HCT116 (cell line): Measurements from ENCODE around the gene LPAR1. TPM values are rescaled to one million over a fixed set of nuclear protein-coding genes. Genes with fewer than 3 reads are reported as not detected.

Source experiments
- ATAC-seq: fragments of 200-7000 bp; cut with Tn5 transposase; 2 replicates; pipeline ENCODE4 v1.9.1; 2020; ENCODE audit warnings: mild to moderate bottlenecking, moderate library complexity
- BruUV-seq: library from RNA; stranded (reverse); fragments of 400-500 nt; replicated peaks from 2 replicates; lab custom pipeline; 2021; lab: Mats Ljungman, UMichigan
- CTCF ChIA-PET: fragments of 300-600 bp; sonication (Branson Sonifier 250); formaldehyde crosslinking; loops from one replicate; lab custom pipeline; 2021; ENCODE audit warnings: antibody characterized with exemption; lab: Charles Lee
- POLR2A ChIA-PET: fragments of 300-600, 350-600 bp; sonication (Branson Sonifier 250); formaldehyde crosslinking; loops from one replicate; lab custom pipeline; 2021; ENCODE audit warnings: antibody characterized with exemption; lab: Charles Lee
- RAD21 ChIA-PET, 2 experiments: fragments of 300-600 bp; sonication (Branson Sonifier 250); formaldehyde crosslinking; loops; one replicate each; lab custom pipeline; 2023; ENCODE audit warnings: low total read pairs in 2 of 2; ENCODE audit not compliant: uncharacterized antibody in 2 of 2, unreplicated experiment in 2 of 2, low non-redundant PET in 1 of 2; lab: Charles Lee
- DNase-seq: peaks from one replicate; pipeline ENCODE4 v3.0.0-alpha.2; 2010; ENCODE audit warnings: low read depth, low spot score
- H2AFZ ChIP-seq: fragments of 200-600 bp; shearing (Covaris generic), sonication (generic); 2 replicates; pipeline ENCODE4 v1.6.1; 2017; ENCODE audit warnings: low read depth, mixed run types, mixed read lengths, antibody characterized with exemption, low read length; ENCODE audit not compliant: poor library complexity, severe bottlenecking
- H3K27ac ChIP-seq: 2 replicates; pipeline ENCODE4 v1.5.1; 2012; ENCODE audit warnings: low read depth, low read length
- H3K27me3 ChIP-seq: fragments of 200-600 bp; sonication (generic); 2 replicates; pipeline ENCODE4 v1.6.1; 2016; ENCODE audit warnings: mixed run types, low read length, mixed read lengths; ENCODE audit not compliant: insufficient read depth
- H3K36me3 ChIP-seq, 2 experiments: fragments of 200-500 bp in 1 of 2; fragments of 200-600 bp in 1 of 2; sonication (Bioruptor generic) in 1 of 2; sonication (generic) in 1 of 2; 2 replicates each; pipeline versions ENCODE4 v1.5.1 to v1.6.1; 2014 to 2016; ENCODE audit warnings: low read length in 2 of 2, inconsistent platforms in 1 of 2, mixed read lengths in 1 of 2, mixed run types in 1 of 2; ENCODE audit not compliant: insufficient read depth in 2 of 2, control insufficient read depth in 1 of 2
- H3K4me1 ChIP-seq, 2 experiments: fragments of 200-600 bp in 1 of 2; sonication (generic) in 1 of 2; 2 replicates each; pipeline versions ENCODE4 v1.5.1 to v1.6.1; 2012 to 2017; ENCODE audit warnings: low read length in 2 of 2, inconsistent platforms in 1 of 2, mild to moderate bottlenecking in 1 of 2, mixed read lengths in 1 of 2, mixed run types in 1 of 2, moderate library complexity in 1 of 2; ENCODE audit not compliant: insufficient read depth in 2 of 2, control insufficient read depth in 1 of 2
- H3K4me2 ChIP-seq: fragments of 200-600 bp; sonication (generic); 2 replicates; pipeline ENCODE4 v1.6.1; 2017; ENCODE audit warnings: mixed run types, low read length, mixed read lengths
- H3K4me3 ChIP-seq, 2 experiments: fragments of 200-600 bp in 1 of 2; sonication (generic) in 1 of 2; replicated peaks in 1 of 2; 2 replicates each; pipeline ENCODE4 v1.5.1; 2011 to 2016; ENCODE audit warnings: low read length in 2 of 2, control low read depth in 1 of 2, low read depth in 1 of 2, mild to moderate bottlenecking in 1 of 2, mixed read lengths in 1 of 2, mixed run types in 1 of 2
- H3K79me2 ChIP-seq: fragments of 200-600 bp; sonication (generic); 2 replicates; pipeline ENCODE4 v1.6.1; 2017; ENCODE audit warnings: mild to moderate bottlenecking, mixed run types, low read length, moderate library complexity, mixed read lengths; ENCODE audit not compliant: insufficient read depth
- H3K9ac ChIP-seq: fragments of 200-600 bp; sonication (generic); 2 replicates; pipeline ENCODE4 v1.6.1; 2016; ENCODE audit warnings: low read length, mixed read lengths
- H3K9me2 ChIP-seq: fragments of 200-600 bp; sonication (generic), shearing (Covaris generic); 2 replicates; pipeline ENCODE4 v1.6.1; 2017; ENCODE audit warnings: mixed run types, mild to moderate bottlenecking, moderate library complexity; ENCODE audit not compliant: insufficient read depth
- H3K9me3 ChIP-seq, 2 experiments: fragments of 200-500 bp in 1 of 2; fragments of 200-600 bp in 1 of 2; sonication (Bioruptor generic) in 1 of 2; sonication (generic) in 1 of 2; 2 replicates each; pipeline ENCODE4 v1.6.1; 2014 to 2017; ENCODE audit warnings: low read length in 2 of 2, mixed read lengths in 2 of 2, inconsistent platforms in 1 of 2, low read depth in 1 of 2, mild to moderate bottlenecking in 1 of 2, mixed run types in 1 of 2, moderate library complexity in 1 of 2; ENCODE audit not compliant: control insufficient read depth in 1 of 2, insufficient read depth in 1 of 2
- H4K20me1 ChIP-seq: fragments of 200-600 bp; sonication (generic), shearing (Covaris generic); 2 replicates; pipeline ENCODE4 v1.6.1; 2017; ENCODE audit warnings: mixed run types, mild to moderate bottlenecking, moderate library complexity; ENCODE audit not compliant: insufficient read depth
- CEBPB ChIP-seq: IDR thresholded peaks from 2 replicates; pipeline ENCODE4 v1.6.1; 2012; ENCODE audit warnings: low read depth
- SIN3A ChIP-seq: IDR thresholded peaks from 2 replicates; pipeline ENCODE4 v1.6.1; 2012; ENCODE audit warnings: low read depth
- ZFX ChIP-seq: fragments of 450-650 bp; IDR thresholded peaks from 2 replicates; pipeline ENCODE4 v1.6.1; 2017
- intact Hi-C: fragments of 100-400 bp; cut with micrococcal nuclease; formaldehyde crosslinking; loops from 2 replicates; pipeline ENCODE4 v1.10.0; 2022
- total RNA-seq: library from RNA; stranded (reverse); gene quantifications from one replicate; pipeline ENCODE4 v1.2.1, GENCODE V29; 2021; ENCODE audit not compliant: unreplicated experiment
- TF ChIP-seq, protein P1 (sequence below): IDR thresholded peaks from 2 replicates; pipeline ENCODE4 v1.6.1; 2012

The LPAR1 gene
- total RNA-seq, 1 experiment from 2014 or later, result 7.4 TPM

GRCh38 chr9:110886832-110887231 lies 151.4 kb downstream of the LPAR1 start:
- DNase-seq (no peak), ATAC-seq (no peak)
- TF ChIP-seq, protein P1, sequence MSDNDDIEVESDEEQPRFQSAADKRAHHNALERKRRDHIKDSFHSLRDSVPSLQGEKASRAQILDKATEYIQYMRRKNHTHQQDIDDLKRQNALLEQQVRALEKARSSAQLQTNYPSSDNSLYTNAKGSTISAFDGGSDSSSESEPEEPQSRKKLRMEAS, result no peak
- TF ChIP-seq ZFX (no peak), SIN3A (no peak)
- ChIA-PET RAD21 (no interaction called here), POLR2A (no interaction called here), CTCF (no interaction called here)
- no peak overlapping the region for H2AFZ ChIP-seq
- no peaks in the 10 kb centered on the region for H3K27me3 ChIP-seq
- no peak overlapping the region for H3K27ac ChIP-seq
- no peak overlapping the region for H3K4me3 ChIP-seq
- BruUV-seq, result no TSS peak
- H3K79me2 ChIP-seq, result no peaks in the 10 kb centered on the region
- no peaks in the 10 kb centered on the region for H4K20me1 ChIP-seq
- intact Hi-C loops, result no loop called here
- no peaks in the 10 kb centered on the region for H3K36me3 ChIP-seq
- H3K4me1 ChIP-seq, result no peaks in the 10 kb centered on the region
- H3K9ac ChIP-seq, result no peak overlapping the region
- H3K4me2 ChIP-seq, result no peak overlapping the region
- H3K9me3 ChIP-seq, result no peaks in the 10 kb centered on the region
- peaks cover 3% of the 10 kb centered on the region for H3K9me2 ChIP-seq

GRCh38 chr9:110880189-110880588 lies 158.1 kb downstream of the LPAR1 start:
- Histone ChIP-seq H3K4me1 (no peaks in the 10 kb centered on the region), H3K27me3 (no peaks in the 10 kb centered on the region), H4K20me1 (no peaks in the 10 kb centered on the region), H3K9me3 (no peaks in the 10 kb centered on the region), H3K9me2 (no peaks in the 10 kb centered on the region), H3K4me3 (no peak overlapping the region), H3K9ac (no peak overlapping the region), H3K36me3 (no peaks in the 10 kb centered on the region), H3K79me2 (no peaks in the 10 kb centered on the region), H3K4me2 (no peak overlapping the region), H2AFZ (no peak overlapping the region), H3K27ac (no peak overlapping the region)
- CTCF ChIA-PET, result no interaction called here
- no TSS peak for BruUV-seq
- intact Hi-C loops, result no loop called here
- no peak for TF ChIP-seq CEBPB
- ATAC-seq (no peak), DNase-seq (no peak)
- RAD21 ChIA-PET, result no interaction called here
- POLR2A ChIA-PET, result no interaction called here
